IgD-negative memory B cell (primary cell): ENCODE measurements around the gene FRMD4A. TPM values are rescaled to one million over a fixed set of nuclear protein-coding genes. Genes with fewer than 3 reads are reported as not detected.
"Not testable (repeated sequence)": the region's sequence is repeated elsewhere in the genome, so short reads cannot be mapped to it uniquely, and the experiment has no call there.

Experiments used
- H3K27ac Mint-ChIP-seq, 3 donors: one replicate each; pipeline ENCODE4 v1.8.0; 2020 to 2022; ENCODE audit warnings: mild to moderate bottlenecking in 3 of 3, mixed read lengths in 3 of 3, moderate library complexity in 1 of 3
- H3K27me3 Mint-ChIP-seq: one replicate; pipeline ENCODE4 v1.8.0; 2021; ENCODE audit warnings: mixed read lengths
- H3K36me3 Mint-ChIP-seq: one replicate; pipeline ENCODE4 v1.8.0; 2020; ENCODE audit warnings: mild to moderate bottlenecking, mixed read lengths
- H3K4me1 Mint-ChIP-seq, 3 donors: one replicate each; pipeline ENCODE4 v1.8.0; 2020 to 2022; ENCODE audit warnings: mixed read lengths in 3 of 3, mild to moderate bottlenecking in 1 of 3
- H3K4me3 Mint-ChIP-seq, 4 donors: one replicate each; pipeline ENCODE4 v1.8.0; 2020 to 2022; ENCODE audit warnings: mild to moderate bottlenecking in 4 of 4, mixed read lengths in 4 of 4, moderate library complexity in 3 of 4
- H3K9me3 Mint-ChIP-seq, 3 donors: one replicate each; pipeline ENCODE4 v1.8.0; 2020 to 2021; ENCODE audit warnings: mixed read lengths in 3 of 3, mild to moderate bottlenecking in 1 of 3
- polyA plus RNA-seq: library from polyadenylated mRNA; unstranded; fragments of 300-500 nt; fragmentation: Illumina TruSeq; gene quantifications from one replicate; pipeline ENCODE4 v1.2.3, GENCODE V29; 2021

FRMD4A gene
- polyA plus RNA-seq, 1 donor from 2014 or later, result 1.7 TPM

DNA sequence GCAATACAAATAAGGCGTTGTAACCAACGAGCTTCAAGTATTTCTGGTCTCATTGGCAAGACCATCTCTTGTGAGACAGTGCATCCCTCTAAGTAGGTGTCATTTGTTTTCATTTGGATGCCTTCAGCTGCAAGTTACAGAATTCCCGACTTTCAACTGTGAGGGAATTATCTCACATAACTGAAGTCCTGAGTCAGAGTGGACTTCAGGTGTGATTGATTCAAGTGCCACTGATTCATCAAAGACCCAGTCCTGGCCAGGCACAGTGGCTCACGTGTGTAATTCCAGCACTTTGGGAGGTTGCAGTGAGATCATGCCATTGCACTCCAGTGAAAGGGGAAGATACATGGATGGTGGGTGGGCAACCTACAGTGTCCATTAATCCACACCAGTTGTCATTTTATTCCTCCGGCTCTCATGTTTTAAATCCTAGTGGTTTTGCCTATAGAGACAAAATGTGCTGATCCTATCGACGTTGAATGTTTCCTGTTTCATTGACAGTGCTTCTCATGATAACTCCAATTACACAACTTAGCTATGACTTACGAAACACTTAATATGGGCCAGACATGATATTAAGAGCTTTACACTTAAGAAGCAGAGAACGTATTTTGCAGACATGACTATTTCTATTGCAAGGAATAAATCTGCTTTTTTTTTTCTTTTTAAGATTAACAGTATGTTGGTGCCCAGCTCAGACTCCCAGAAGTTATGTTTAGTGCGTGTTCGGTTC, 268.0 kb downstream of the FRMD4A start:
- H3K36me3 Mint-ChIP-seq, result peaks cover 4% of the 10 kb centered on the region
- H3K27ac Mint-ChIP-seq, result peak overlapping the region in 1 of 3 donors; percentile 27
- peaks cover 0 to 6% (median 2%) of the 10 kb centered on the region in 3 donors for H3K9me3 Mint-ChIP-seq
- no peak overlapping the region for H3K4me3 Mint-ChIP-seq
- peaks cover 4% of the 10 kb centered on the region for H3K27me3 Mint-ChIP-seq
- peaks cover 0 to 1% (median 0%) of the 10 kb centered on the region in 3 donors for H3K4me1 Mint-ChIP-seq

DNA sequence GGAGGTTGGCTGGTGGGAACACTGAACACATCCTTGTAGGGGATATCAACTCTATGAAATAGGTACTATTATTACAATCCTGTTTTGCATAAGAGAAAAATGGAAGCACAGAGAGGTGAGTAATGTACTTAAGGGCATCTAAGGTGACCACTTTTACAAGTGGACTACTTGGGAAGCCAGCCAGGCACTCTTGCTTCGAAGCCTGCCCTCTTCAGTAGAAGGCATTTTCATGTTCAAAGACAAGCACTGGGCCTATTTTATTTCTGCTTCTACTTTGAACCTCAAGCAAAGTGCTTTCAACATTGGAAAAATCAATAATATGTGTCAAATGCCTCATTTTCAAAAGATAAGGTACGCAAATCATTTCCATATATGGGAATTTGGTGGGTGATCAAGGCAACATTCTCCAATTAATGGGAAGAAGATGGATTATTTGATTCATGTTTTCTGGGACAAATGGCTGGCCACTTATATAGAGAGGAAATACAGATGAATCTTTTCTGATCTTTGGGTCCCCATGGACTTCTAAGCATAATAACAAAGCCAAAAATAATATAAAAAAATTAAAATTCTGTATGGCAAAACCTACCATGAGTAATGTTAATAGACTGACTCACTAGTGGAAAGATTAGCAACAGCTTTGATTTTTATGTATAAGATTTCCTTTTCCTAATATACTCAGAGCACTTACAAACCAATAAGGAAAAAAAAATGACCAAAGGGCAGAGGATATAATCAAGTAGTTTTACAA, 270.2 kb downstream of the FRMD4A start:
- H3K9me3 Mint-ChIP-seq, result no peaks in the 10 kb centered on the region
- H3K4me3 Mint-ChIP-seq, result no peak overlapping the region
- peaks cover 6% of the 10 kb centered on the region for H3K27me3 Mint-ChIP-seq
- peaks cover 0 to 1% (median 0%) of the 10 kb centered on the region in 3 donors for H3K4me1 Mint-ChIP-seq
- no peak overlapping the region for H3K27ac Mint-ChIP-seq
- peaks cover 2% of the 10 kb centered on the region for H3K36me3 Mint-ChIP-seq

DNA sequence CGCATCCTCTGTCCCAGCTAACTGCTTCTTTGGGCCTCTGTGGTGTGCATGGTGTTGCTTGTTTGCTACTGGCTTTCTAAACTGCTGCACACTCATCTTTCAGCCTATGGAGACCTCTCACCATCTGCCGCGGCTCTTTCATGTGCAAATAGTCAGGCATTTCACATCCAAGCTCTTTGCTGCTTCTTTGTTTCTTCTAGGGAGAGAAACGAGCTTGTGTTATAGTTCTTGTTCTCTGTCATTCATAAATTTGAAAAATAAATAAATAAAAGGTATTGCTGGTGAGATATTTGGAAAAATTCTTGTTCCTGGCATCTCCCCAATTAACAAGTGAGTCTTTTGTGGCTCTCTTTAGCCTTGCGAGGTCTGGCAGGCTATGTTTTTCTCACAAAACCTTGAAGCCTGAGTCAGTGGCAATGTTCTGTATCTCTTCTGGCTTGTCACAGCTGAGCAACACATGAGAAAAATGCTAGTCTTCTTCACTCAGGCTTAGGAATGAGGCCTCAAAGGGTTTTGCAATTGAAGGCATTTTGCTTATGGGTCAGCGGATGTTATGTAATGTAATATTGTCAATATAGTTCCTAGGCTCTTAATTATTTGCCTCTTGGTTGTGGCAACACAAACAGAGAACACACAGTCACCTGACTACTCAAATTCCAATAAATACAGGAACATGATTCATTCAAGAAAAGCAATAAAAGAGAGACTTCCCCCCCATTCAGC, 274.0 kb downstream of the FRMD4A start:
- H3K9me3 Mint-ChIP-seq, result peaks cover 2 to 13% (median 2%) of the 10 kb centered on the region in 3 donors
- H3K27ac Mint-ChIP-seq, result no peak overlapping the region
- no peak overlapping the region for H3K4me3 Mint-ChIP-seq
- peaks cover 4% of the 10 kb centered on the region for H3K36me3 Mint-ChIP-seq
- peaks cover 10% of the 10 kb centered on the region for H3K27me3 Mint-ChIP-seq
- peaks cover 0 to 2% (median 0%) of the 10 kb centered on the region in 3 donors for H3K4me1 Mint-ChIP-seq

DNA sequence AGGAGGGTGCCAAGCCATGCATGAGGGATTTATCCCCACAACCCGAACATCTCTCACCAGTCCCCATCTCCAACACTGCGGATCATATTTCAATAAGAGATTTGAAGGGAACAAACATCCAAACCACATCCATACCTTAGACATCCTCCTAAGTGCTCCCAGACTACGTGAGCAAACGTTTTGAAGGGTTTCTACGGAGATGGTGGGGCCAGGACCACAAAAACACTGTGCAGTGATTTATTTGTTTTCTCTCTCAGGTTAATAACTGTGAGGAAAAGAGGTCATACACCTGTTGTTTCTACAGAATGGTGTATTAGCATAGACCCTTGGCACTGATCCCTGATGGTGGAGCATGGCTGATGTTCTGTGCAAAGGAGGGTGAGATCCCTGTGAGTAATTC, 277.8 kb downstream of the FRMD4A start:
- Mint-ChIP-seq H3K9me3 (peaks cover 2 to 14% (median 3%) of the 10 kb centered on the region in 3 donors), H3K4me3 (no peak overlapping the region), H3K27ac (no peak overlapping the region), H3K27me3 (peaks cover 11% of the 10 kb centered on the region), H3K4me1 (peaks cover 0 to 2% (median 0%) of the 10 kb centered on the region in 3 donors), H3K36me3 (peaks cover 6% of the 10 kb centered on the region)

DNA sequence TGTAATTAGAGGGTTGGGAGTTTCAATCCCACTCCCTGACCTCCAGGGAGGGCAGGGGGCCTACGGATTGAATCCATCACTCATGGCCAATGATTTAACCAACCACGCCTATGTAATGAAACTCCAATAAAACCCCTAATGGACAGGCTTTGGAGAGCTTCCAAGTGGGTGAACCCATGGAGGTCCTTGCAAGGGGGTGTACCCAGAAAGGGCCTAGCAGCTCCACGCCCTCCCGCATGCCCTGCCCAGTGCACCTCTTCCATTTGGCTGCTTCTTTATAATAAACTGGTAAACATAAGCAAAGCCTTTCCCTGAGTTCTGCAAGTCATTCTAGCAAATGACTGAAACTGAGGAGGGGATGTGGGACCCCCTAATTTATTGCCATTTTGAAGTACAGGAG, 280.1 kb downstream of the FRMD4A start:
- Mint-ChIP-seq H3K4me1 (peaks cover 0 to 2% (median 0%) of the 10 kb centered on the region in 3 donors), H3K36me3 (peaks cover 4% of the 10 kb centered on the region), H3K9me3 (peaks cover 2 to 14% (median 3%) of the 10 kb centered on the region in 3 donors), H3K27ac (no peak overlapping the region), H3K27me3 (peaks cover 9% of the 10 kb centered on the region), H3K4me3 (no peak overlapping the region)

DNA sequence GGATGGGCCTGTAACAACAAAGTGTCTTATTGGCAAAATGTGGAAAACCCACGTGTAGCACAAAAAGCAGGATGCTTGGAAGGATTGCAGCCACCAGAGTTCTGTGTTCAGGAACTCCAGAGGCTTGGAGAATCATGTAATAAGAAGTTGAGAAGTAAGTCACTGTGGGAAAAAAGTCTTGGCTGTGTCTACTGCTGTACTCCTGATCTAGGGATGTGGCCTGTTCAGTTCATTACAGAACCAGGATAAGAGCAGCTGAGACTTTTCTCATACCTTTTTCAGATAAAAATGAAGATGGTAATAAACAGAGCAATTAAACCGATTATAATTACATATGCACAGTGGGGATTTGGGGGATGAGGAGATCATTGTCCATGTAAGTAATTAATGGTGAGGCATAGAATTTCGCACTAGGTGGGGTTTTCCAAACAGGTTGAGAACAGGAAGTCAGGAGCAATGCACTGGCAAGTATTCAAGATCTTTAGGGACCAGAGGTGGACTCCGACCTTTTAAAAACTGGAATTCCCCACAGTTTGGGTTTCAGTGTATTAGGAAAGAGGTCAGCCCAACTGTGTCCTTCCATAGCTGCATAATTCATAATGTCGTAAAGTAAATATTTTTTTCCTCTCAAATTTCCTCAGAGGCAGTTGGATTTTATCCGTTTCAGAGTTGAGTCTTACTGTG, 281.7 kb downstream of the FRMD4A start:
- Mint-ChIP-seq H3K4me3 (no peak overlapping the region), H3K27ac (no peak overlapping the region), H3K36me3 (peaks cover 4% of the 10 kb centered on the region), H3K4me1 (peaks cover 0 to 2% (median 0%) of the 10 kb centered on the region in 3 donors), H3K9me3 (peaks cover 0 to 3% (median 3%) of the 10 kb centered on the region in 3 donors), H3K27me3 (peaks cover 9% of the 10 kb centered on the region)

DNA sequence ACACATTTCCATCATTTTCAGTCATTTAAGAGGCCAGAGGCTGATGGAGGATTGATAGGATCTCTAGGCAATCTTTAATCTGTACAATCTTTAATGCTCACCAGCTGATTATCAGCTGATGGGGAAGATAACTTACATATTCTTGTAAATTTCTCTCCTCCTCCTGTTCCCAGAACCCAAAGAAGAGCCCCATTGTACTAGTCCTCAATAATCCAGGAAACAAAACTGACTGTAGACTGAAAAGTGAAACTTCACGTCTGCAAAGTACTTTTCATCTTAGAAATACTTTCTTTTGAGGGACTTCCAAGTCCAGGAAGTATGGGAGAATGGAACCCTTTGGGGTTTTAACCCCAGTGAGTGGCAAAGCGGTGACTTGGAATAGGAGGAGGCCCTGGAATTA, 283.3 kb downstream of the FRMD4A start:
- Mint-ChIP-seq H3K4me1 (no peaks in the 10 kb centered on the region), H3K27ac (no peak overlapping the region), H3K36me3 (peaks cover 2% of the 10 kb centered on the region), H3K4me3 (no peak overlapping the region), H3K9me3 (peaks cover 0 to 3% (median 3%) of the 10 kb centered on the region in 3 donors), H3K27me3 (peaks cover 6% of the 10 kb centered on the region)

DNA sequence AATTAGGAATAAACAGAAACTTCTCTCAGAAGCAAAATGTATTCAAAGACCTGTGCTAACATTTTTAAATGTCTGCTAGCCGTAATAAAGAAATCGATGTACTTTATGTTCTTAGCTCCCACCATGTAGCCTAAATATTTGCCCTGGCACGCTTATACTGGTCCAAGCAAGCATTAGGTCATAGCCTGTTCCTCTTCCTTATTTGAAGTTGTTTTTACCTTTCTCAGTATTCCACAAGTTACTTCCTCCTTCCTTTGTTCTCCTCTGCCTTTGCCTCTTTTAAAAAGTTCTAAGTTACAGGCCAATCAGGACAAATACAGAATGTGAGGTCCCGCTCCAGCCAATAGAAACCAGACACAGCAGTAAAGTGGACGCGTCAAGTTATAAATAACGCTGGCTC, 288.7 kb downstream of the FRMD4A start:
- H3K4me3 Mint-ChIP-seq, H3K27me3 Mint-ChIP-seq, H3K9me3 Mint-ChIP-seq, H3K27ac Mint-ChIP-seq, H3K36me3 Mint-ChIP-seq: not testable (repeated sequence)
- peaks cover 5 to 14% (median 9%) of the 10 kb centered on the region in 3 donors for H3K4me1 Mint-ChIP-seq

DNA sequence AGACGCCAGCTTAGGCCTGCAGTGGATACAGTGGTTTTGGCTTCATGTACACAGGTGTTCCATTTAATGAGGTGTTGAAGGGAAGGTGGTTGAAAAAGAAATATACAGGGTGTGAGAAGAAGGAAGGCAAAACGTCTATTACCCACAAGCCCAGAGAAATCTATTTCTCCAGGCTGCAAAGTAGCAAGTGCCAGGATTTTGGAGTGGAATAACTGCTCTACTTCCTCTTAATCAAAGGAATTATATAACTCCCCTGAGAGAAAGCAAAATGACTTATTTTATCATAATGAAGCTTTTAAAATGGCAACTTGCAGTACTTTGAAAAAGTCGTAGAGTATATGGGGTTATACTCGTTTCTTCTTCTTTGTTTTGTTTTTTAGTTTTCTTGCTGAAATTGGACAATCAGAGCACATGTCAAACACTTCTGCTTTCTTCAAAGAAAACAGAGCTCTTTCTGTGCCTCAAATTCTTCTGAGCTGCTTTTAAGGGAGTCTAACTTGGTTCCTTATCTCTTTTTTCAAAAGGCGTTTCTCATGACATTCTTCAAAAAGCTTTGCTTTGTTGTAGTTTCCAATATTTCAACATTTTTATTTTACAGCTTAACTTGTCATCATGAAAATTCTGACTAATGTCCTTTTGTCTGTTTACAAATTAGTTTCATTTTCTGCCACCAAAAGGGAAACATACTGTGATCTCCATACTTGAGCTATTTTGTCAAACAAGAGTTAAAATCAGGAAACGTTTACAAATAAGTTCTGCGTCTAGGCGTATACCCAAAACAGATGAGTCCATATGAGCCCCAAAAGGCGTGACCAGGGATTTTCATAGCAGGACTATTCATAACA, 289.7 kb downstream of the FRMD4A start:
- Mint-ChIP-seq H3K9me3 (no peaks in the 10 kb centered on the region), H3K4me1 (peaks cover 5 to 15% (median 9%) of the 10 kb centered on the region in 3 donors), H3K4me3 (peak overlapping the region in 1 of 4 donors; percentile 47), H3K27me3 (peaks cover 8% of the 10 kb centered on the region), H3K36me3 (peaks cover 5% of the 10 kb centered on the region), H3K27ac (peak overlapping the region in 2 of 3 donors; percentile 77 to 88)

DNA sequence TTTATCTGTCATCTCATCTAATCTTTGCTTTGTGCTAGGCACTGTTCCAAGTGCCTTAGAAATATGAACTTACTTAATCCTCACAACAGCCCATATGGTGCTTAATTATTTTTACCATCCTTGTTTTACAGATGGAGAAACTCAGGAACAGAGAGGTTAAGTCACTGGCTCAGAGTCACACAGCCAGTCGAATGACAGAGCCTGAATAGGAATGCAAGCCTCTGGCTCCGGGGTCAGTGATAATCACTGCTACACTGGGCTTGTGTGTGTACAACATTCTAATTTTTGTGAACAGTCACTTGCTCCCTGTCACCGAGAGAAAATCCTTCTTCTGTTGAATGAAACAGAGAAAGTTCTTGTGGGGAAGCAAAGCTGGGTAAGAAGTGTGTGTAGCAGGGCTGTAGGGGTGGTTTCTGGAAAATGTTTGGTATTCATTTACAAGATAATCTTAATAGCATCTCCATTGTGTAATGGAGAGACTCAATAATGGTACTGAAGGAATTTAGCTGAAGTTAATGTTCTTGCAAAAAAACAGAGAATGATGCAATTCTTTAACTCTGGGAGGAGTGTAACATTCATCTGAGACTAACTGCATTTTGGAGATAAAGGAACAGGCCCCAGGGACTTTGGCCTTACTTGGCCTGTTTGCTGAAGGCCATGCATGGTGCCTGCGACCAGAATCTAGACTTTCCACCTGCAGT, 290.6 kb downstream of the FRMD4A start:
- H3K4me3 Mint-ChIP-seq, result no peak overlapping the region
- peaks cover 5% of the 10 kb centered on the region for H3K36me3 Mint-ChIP-seq
- H3K9me3 Mint-ChIP-seq, result no peaks in the 10 kb centered on the region
- peaks cover 8% of the 10 kb centered on the region for H3K27me3 Mint-ChIP-seq
- no peak overlapping the region for H3K27ac Mint-ChIP-seq
- H3K4me1 Mint-ChIP-seq, result peaks cover 5 to 15% (median 9%) of the 10 kb centered on the region in 3 donors

DNA sequence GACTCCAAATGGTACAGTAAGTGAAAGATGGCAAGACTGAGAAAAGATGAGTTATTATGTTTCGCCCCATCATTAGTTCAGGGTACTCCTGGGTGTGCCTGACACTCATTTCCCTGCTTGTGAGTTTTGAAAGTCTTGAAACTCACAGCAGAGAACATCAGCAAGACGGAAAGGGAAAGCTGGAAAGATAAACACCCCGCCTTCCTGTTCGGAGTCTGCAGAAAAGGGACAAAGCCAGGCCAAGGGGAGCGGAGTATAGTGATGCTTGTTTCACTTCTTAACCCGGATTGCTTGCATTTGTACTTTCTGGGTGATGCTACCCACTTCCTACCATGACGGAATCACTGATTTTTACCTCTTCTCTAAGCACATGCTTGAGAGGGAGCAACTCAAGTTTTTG, 294.5 kb downstream of the FRMD4A start:
- H3K36me3 Mint-ChIP-seq, result peaks cover 2% of the 10 kb centered on the region
- H3K27me3 Mint-ChIP-seq, result peaks cover 5% of the 10 kb centered on the region
- peaks cover 1 to 9% (median 7%) of the 10 kb centered on the region in 3 donors for H3K4me1 Mint-ChIP-seq
- no peak overlapping the region for H3K4me3 Mint-ChIP-seq
- no peaks in the 10 kb centered on the region for H3K9me3 Mint-ChIP-seq
- no peak overlapping the region for H3K27ac Mint-ChIP-seq

DNA sequence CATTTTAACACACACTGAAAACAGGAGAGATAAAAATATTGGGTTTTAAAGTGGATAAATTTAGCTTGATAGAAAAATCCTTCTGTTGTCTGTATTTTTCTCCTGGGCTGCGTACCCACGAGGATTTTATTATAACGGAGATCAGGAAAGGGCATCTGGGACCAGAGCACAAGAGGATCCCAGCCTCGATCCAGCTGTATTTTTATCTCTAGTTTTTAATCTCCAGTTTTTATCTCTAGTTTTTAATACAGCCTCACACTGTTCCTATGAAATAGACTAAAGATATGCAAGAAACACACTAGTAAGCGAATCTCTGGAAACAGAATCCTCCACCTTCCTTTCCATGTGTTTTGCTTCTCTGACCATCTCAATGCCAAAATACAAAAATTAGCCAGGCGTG, 295.2 kb downstream of the FRMD4A start:
- Mint-ChIP-seq H3K27ac (no peak overlapping the region), H3K4me3 (no peak overlapping the region), H3K36me3 (peaks cover 2% of the 10 kb centered on the region), H3K4me1 (peaks cover 0 to 1% (median under 1%) of the 10 kb centered on the region in 3 donors), H3K27me3 (peaks cover 9% of the 10 kb centered on the region), H3K9me3 (no peaks in the 10 kb centered on the region)

DNA sequence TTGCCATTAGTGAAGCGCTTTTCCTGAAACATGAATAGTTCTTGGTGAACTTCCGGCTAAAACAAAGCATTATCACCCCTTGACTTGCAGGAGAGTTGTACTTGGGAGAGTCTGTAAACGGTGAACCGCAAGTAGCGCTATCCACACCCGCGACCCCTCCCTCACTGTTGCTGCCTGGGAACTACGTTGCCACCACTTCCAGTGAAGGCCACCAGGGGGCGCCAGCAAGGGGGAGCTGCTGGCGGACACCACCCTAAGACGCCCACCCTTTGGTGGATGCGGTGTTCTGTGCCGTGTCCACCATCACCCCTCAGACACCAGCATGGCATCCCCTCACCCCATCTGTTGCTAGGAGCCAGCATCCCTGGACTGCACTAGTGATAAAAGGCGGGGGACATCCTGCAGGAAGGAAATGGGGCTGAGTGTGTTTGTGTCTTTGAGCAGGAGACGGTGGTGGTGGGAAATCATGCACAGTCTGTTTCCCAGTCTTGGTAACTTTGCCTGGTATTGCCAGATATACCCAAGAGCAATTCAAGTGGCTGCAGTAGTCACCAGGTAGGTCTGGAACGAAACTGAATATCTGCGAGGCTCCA, 298.2 kb downstream of the FRMD4A start:
- H3K9me3 Mint-ChIP-seq, result no peaks in the 10 kb centered on the region
- H3K4me1 Mint-ChIP-seq, result peaks cover 0 to 1% (median 0%) of the 10 kb centered on the region in 3 donors

More for the DNA sequence above, 298.2 kb downstream of the FRMD4A start:
- Mint-ChIP-seq H3K36me3 (no peaks in the 10 kb centered on the region), H3K4me3 (no peak overlapping the region), H3K27ac (no peak overlapping the region), H3K27me3 (peaks cover 17% of the 10 kb centered on the region)
